ENCODE measurements around the gene PRRT3. TPM values are rescaled to one million over a fixed set of nuclear protein-coding genes. Genes with fewer than 3 reads are reported as not detected.

The PRRT3 gene
- total and polyA plus RNA-seq, 2 of the 13 experiments (the other 11 are each of a cell fraction or from before 2014, with no cell fraction given): 0.22 to 0.44 TPM

DNA sequence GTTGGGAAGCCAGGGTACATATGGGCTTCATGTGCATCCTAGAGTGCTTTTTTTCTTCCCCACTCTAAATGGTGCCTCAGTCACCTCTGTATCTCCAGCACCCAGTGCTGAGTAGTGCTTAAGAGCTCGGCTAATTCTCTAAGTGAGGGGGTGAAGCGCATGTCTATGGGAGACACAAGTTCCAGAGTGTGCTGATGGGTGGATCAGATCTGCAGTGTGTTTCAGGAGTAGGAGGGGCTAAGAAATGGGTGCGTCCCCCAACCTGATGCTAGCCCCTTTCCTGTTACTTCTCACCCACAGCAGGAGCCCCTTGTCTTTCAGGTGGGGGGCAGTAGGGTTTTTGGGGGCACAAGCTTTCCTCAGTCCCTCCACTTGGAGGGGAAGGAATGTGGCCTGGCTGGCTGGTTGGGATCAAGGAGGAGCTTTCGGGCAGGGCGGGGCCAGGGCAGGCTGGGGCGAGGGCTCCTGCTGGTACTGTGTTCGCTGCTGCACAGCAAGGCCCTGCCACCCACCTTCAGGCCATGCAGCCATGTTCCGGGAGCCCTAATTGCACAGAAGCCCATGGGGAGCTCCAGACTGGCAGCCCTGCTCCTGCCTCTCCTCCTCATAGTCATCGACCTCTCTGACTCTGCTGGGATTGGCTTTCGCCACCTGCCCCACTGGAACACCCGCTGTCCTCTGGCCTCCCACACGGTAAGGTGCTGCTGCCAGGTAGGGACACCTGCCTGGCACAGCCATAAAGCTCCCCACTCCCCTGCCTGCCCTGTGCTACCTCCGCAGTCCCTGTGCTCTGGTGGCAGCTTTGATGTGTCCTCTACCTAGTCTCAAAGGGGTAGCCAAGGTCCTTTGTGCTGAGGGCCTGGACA lies 49.6 kb downstream of the PRRT3 start, which contains the start of gene IL17RE (continued):
- TF ChIP-seq SAFB2 (CRISPR knock-in tag; IDR thresholded peaks at IDR 0.05; ENCODE audit: borderline replicate concordance, low read depth) (no peak), ZNF768 (CRISPR knock-in tag; IDR thresholded peaks at IDR 0.05) (peak; percentile 68), ZNF558 (CRISPR knock-in tag; IDR thresholded peaks at IDR 0.05; ENCODE audit: borderline replicate concordance) (no peak), ZNF589 (CRISPR knock-in tag; conservative IDR thresholded peaks at IDR 0.05) (no peak), ZNF766 (CRISPR knock-in tag; IDR thresholded peaks at IDR 0.05; ENCODE audit: borderline replicate concordance) (no peak), ZNF547 (CRISPR knock-in tag; IDR thresholded peaks at IDR 0.05) (no peak), ZNF224 (CRISPR knock-in tag; IDR thresholded peaks at IDR 0.05) (no peak), ZKSCAN1 (IDR thresholded peaks at IDR 0.05; ENCODE audit: low read length) (no peak), REXO4 (CRISPR knock-in tag; IDR thresholded peaks at IDR 0.05; ENCODE audit: borderline replicate concordance) (no peak), SAP130 (CRISPR knock-in tag; IDR thresholded peaks at IDR 0.05; ENCODE audit: low read depth) (peak; percentile 54), AHR (CRISPR knock-in tag; IDR thresholded peaks at IDR 0.05) (no peak; the same call in 1 of the 2 replicates), ZMYM4 (CRISPR knock-in tag; IDR thresholded peaks at IDR 0.05) (no peak), ZC3H4 (CRISPR knock-in tag; IDR thresholded peaks at IDR 0.05; ENCODE audit: borderline replicate concordance) (no peak), SP1 (IDR thresholded peaks at IDR 0.05) (no peak), SP1 (CRISPR knock-in tag; IDR thresholded peaks at IDR 0.05) (peak; percentile 31; the same call in 1 of the 2 replicates), ZFP37 (CRISPR knock-in tag; IDR thresholded peaks at IDR 0.05; ENCODE audit: borderline replicate concordance) (no peak), TAF15 (IDR thresholded peaks at IDR 0.05; ENCODE audit: low read depth, low read length, poor library complexity, severe bottlenecking) (no peak), ATAD3A (CRISPR knock-in tag; IDR thresholded peaks at IDR 0.05) (no peak)
- TF ChIP-seq, protein P1, sequence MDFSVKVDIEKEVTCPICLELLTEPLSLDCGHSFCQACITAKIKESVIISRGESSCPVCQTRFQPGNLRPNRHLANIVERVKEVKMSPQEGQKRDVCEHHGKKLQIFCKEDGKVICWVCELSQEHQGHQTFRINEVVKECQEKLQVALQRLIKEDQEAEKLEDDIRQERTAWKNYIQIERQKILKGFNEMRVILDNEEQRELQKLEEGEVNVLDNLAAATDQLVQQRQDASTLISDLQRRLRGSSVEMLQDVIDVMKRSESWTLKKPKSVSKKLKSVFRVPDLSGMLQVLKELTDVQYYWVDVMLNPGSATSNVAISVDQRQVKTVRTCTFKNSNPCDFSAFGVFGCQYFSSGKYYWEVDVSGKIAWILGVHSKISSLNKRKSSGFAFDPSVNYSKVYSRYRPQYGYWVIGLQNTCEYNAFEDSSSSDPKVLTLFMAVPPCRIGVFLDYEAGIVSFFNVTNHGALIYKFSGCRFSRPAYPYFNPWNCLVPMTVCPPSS (IDR thresholded peaks at IDR 0.05): no peak
- TF ChIP-seq, protein P2, sequence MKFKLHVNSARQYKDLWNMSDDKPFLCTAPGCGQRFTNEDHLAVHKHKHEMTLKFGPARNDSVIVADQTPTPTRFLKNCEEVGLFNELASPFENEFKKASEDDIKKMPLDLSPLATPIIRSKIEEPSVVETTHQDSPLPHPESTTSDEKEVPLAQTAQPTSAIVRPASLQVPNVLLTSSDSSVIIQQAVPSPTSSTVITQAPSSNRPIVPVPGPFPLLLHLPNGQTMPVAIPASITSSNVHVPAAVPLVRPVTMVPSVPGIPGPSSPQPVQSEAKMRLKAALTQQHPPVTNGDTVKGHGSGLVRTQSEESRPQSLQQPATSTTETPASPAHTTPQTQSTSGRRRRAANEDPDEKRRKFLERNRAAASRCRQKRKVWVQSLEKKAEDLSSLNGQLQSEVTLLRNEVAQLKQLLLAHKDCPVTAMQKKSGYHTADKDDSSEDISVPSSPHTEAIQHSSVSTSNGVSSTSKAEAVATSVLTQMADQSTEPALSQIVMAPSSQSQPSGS (CRISPR knock-in tag; IDR thresholded peaks at IDR 0.05): no peak
- TF ChIP-seq, protein P3, sequence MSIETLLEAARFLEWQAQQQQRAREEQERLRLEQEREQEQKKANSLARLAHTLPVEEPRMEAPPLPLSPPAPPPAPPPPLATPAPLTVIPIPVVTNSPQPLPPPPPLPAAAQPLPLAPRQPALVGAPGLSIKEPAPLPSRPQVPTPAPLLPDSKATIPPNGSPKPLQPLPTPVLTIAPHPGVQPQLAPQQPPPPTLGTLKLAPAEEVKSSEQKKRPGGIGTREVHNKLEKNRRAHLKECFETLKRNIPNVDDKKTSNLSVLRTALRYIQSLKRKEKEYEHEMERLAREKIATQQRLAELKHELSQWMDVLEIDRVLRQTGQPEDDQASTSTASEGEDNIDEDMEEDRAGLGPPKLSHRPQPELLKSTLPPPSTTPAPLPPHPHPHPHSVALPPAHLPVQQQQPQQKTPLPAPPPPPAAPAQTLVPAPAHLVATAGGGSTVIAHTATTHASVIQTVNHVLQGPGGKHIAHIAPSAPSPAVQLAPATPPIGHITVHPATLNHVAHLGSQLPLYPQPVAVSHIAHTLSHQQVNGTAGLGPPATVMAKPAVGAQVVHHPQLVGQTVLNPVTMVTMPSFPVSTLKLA (IDR thresholded peaks at IDR 0.05): no peak
- TF ChIP-seq, protein P4, sequence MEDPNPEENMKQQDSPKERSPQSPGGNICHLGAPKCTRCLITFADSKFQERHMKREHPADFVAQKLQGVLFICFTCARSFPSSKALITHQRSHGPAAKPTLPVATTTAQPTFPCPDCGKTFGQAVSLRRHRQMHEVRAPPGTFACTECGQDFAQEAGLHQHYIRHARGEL (CRISPR knock-in tag; IDR thresholded peaks at IDR 0.05): peak; percentile 54; the same call in 1 of the 2 replicates
- TF ChIP-seq, protein P5, sequence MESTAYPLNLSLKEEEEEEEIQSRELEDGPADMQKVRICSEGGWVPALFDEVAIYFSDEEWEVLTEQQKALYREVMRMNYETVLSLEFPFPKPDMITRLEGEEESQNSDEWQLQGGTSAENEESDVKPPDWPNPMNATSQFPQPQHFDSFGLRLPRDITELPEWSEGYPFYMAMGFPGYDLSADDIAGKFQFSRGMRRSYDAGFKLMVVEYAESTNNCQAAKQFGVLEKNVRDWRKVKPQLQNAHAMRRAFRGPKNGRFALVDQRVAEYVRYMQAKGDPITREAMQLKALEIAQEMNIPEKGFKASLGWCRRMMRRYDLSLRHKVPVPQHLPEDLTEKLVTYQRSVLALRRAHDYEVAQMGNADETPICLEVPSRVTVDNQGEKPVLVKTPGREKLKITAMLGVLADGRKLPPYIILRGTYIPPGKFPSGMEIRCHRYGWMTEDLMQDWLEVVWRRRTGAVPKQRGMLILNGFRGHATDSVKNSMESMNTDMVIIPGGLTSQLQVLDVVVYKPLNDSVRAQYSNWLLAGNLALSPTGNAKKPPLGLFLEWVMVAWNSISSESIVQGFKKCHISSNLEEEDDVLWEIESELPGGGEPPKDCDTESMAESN (CRISPR knock-in tag; conservative IDR thresholded peaks at IDR 0.05): peak; percentile 33
- TF ChIP-seq, protein P6, sequence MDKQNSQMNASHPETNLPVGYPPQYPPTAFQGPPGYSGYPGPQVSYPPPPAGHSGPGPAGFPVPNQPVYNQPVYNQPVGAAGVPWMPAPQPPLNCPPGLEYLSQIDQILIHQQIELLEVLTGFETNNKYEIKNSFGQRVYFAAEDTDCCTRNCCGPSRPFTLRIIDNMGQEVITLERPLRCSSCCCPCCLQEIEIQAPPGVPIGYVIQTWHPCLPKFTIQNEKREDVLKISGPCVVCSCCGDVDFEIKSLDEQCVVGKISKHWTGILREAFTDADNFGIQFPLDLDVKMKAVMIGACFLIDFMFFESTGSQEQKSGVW (CRISPR knock-in tag; IDR thresholded peaks at IDR 0.05; ENCODE audit: borderline replicate concordance): no peak

Data from HepG2 (cell line).